ENCODE measurements around the gene GPR155. TPM values are rescaled to one million over a fixed set of nuclear protein-coding genes. Genes with fewer than 3 reads are reported as not detected.

The GPR155 gene
- total RNA-seq, 4 donors from 2014 or later = 18.0 to 45.9 (median 32.2) TPM

DNA sequence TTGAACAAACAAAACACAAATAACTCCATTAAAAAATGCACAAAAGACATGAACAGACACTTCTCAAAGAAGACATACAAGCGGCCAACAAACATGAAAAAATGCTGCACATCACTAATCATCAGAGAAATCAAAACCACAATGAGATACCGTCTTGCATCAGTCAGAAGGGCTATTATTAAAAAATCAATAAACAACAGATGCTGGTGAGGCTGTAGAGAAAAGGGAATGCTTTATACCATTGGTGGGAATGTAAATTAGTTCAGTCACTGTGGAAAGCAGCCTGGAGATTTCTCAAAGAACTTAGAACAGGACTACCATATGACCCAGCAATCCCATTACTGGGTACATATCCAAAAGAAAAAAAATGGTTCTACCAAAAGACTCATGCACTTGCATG is 37.8 kb downstream of the GPR155 start:
- H3K27me3 ChIP-seq = no peaks in the 10 kb centered on the region
- H3K4me3 ChIP-seq = no peak overlapping the region
- no peak for ATAC-seq
- no peak for TF ChIP-seq EP300 (IDR thresholded peaks at IDR 0.05)
- no peak for TF ChIP-seq CTCF (IDR thresholded peaks at IDR 0.05)
- no peak for TF ChIP-seq POLR2AphosphoS5 (IDR thresholded peaks at IDR 0.05)
- TF ChIP-seq POLR2A (IDR thresholded peaks at IDR 0.05) = no peak
- H3K36me3 ChIP-seq = peaks cover 0 to 76% of the 10 kb centered on the region in 2 donors
- WGBS, 2 donors (ENCODE audit: low coverage in 1 of 2) = 100% methylated on average over 2 of the region's 2 CpGs
- peaks cover 0 to 7% (median 0%) of the 10 kb centered on the region in 3 donors for H3K4me1 ChIP-seq
- no peaks in the 10 kb centered on the region for H3K9me3 ChIP-seq
- no peak overlapping the region for H3K27ac ChIP-seq

GRCh38 chr2:174446531-174446930 is 40.3 kb downstream of the GPR155 start:
- no peak for ATAC-seq
- no peak overlapping the region for H3K27ac ChIP-seq
- TF ChIP-seq POLR2AphosphoS5 (IDR thresholded peaks at IDR 0.05) (no peak), CTCF (IDR thresholded peaks at IDR 0.05) (no peak), EP300 (IDR thresholded peaks at IDR 0.05) (no peak), POLR2A (IDR thresholded peaks at IDR 0.05) (no peak)
- H3K4me3 ChIP-seq = no peak overlapping the region
- H3K36me3 ChIP-seq = peaks cover 0 to 73% of the 10 kb centered on the region in 2 donors
- no peaks in the 10 kb centered on the region for H3K27me3 ChIP-seq
- H3K9me3 ChIP-seq = no peaks in the 10 kb centered on the region
- peaks cover 0 to 16% (median 0%) of the 10 kb centered on the region in 3 donors for H3K4me1 ChIP-seq
- WGBS, 2 donors (ENCODE audit: low coverage in 1 of 2) = 84 to 86% methylated on average over 4 of the region's 4 CpGs

- Histone ChIP-seq H3K9me3 (no peaks in the 10 kb centered on the region), H3K36me3 (peaks cover 0 to 61% of the 10 kb centered on the region in 2 donors), H3K27ac (no peak overlapping the region), H3K4me3 (no peak overlapping the region), H3K4me1 (peaks cover 0 to 16% (median 0%) of the 10 kb centered on the region in 3 donors), H3K27me3 (no peaks in the 10 kb centered on the region)
- WGBS, 2 donors (ENCODE audit: low coverage in 1 of 2) = 54 to 62% methylated on average over 3 of the region's 3 CpGs
- ATAC-seq = no peak
- TF ChIP-seq POLR2A (IDR thresholded peaks at IDR 0.05) = no peak
- no peak for TF ChIP-seq CTCF (IDR thresholded peaks at IDR 0.05)
- no peak for TF ChIP-seq POLR2AphosphoS5 (IDR thresholded peaks at IDR 0.05)
- TF ChIP-seq EP300 (IDR thresholded peaks at IDR 0.05) = no peak
These were observed 41.6 kb downstream of the GPR155 start for GRCh38 chr2:174445248-174445647.

GRCh38 chr2:174444761-174445160 is 42.1 kb downstream of the GPR155 start:
- Histone ChIP-seq H3K4me3 (no peak overlapping the region), H3K4me1 (peaks cover 0 to 16% (median 0%) of the 10 kb centered on the region in 3 donors), H3K9me3 (no peaks in the 10 kb centered on the region), H3K36me3 (peaks cover 0 to 60% of the 10 kb centered on the region in 2 donors), H3K27ac (no peak overlapping the region), H3K27me3 (no peaks in the 10 kb centered on the region)
- no peak for ATAC-seq
- 48 to 72% methylated on average over 3 to 6 of the region's 6 CpGs for WGBS, 2 donors (ENCODE audit: low coverage in 1 of 2)
- no peak for TF ChIP-seq EP300 (IDR thresholded peaks at IDR 0.05)
- TF ChIP-seq POLR2A (IDR thresholded peaks at IDR 0.05) = no peak
- no peak for TF ChIP-seq POLR2AphosphoS5 (IDR thresholded peaks at IDR 0.05)
- TF ChIP-seq CTCF (IDR thresholded peaks at IDR 0.05) = no peak

Data from gastroesophageal sphincter (tissue), 4 donors.